Coronary artery (tissue), 2 donors: ENCODE data around the gene SEMA3C.

ENCODE experiments used
- DNase-seq: peaks from one replicate; pipeline ENCODE4 v3.0.0-alpha.2; 2017; ENCODE audit warnings: low spot score
- H3K27ac ChIP-seq, 2 donors: fragments of 200-600 bp; sonication (generic); one replicate each; pipeline ENCODE4 v1.5.1; 2016 to 2019
- H3K4me3 ChIP-seq: fragments of 200-600 bp; sonication (generic); 2 replicates; pipeline ENCODE4 v1.5.1; 2016; ENCODE audit warnings: mild to moderate bottlenecking, moderate library complexity
- TF ChIP-seq, protein P1 (sequence below): fragments of 200-600 bp; sonication (generic); IDR thresholded peaks from one replicate; pipeline ENCODE4 v1.5.1; 2019; ENCODE audit warnings: antibody characterized with exemption

The SEMA3C gene

DNA sequence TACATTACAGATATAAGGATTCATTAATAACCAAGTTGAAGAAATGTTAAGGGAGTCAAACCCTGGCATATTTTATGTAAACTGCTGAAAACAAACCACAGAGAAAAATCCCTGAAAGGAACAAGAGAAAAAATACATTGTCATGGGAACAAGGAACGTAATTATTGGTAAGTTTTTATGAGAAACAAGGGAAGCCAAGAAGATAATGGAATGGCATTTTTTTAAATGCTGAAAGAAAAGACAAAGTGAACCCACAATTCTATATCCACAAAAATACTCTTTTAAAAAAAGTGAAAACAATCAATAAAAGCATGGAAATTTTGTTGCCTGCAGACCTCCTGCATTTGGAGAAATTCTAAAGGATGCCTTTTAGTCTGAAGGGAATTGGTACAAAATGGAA lies 144.0 kb downstream of the SEMA3C start:
- no peak overlapping the region for H3K4me3 ChIP-seq
- H3K27ac ChIP-seq = no peak overlapping the region
- no peak for DNase-seq
- TF ChIP-seq, protein P1, sequence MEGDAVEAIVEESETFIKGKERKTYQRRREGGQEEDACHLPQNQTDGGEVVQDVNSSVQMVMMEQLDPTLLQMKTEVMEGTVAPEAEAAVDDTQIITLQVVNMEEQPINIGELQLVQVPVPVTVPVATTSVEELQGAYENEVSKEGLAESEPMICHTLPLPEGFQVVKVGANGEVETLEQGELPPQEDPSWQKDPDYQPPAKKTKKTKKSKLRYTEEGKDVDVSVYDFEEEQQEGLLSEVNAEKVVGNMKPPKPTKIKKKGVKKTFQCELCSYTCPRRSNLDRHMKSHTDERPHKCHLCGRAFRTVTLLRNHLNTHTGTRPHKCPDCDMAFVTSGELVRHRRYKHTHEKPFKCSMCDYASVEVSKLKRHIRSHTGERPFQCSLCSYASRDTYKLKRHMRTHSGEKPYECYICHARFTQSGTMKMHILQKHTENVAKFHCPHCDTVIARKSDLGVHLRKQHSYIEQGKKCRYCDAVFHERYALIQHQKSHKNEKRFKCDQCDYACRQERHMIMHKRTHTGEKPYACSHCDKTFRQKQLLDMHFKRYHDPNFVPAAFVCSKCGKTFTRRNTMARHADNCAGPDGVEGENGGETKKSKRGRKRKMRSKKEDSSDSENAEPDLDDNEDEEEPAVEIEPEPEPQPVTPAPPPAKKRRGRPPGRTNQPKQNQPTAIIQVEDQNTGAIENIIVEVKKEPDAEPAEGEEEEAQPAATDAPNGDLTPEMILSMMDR = no peak

DNA sequence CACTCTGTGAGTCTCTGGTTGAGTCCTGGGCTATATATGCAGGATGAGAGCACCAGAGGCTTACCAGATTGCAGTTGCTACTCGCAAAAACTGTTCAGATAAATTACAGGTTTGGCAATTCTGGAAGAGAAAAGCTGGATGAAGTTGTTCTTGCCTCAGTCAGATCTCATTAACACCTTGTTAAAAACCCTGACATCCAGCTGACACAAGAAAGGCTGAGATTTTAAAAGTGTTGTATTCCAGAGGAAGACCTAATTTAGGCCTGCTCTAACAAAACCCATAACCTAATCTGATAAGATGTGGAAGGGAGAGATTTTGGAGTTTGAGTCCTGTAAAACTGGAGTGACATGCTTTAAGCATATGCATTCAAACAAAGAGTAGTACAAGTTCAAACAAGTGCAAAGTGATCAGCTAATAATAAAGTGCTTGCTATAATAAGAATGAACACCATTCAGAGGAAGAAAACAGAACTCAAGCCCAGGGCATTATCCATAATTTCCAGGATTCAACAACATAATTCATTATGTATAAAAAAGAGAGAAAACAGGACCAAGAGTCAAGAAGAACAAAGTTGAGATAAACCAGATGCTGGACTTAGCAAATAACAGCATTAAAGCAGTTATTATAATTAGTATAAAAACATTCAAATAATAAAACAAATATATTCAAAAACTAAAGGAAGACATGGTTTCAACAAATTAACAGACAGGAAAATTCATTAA lies 144.9 kb downstream of the SEMA3C start:
- Histone ChIP-seq H3K4me3 (no peak overlapping the region), H3K27ac (no peak overlapping the region)
- DNase-seq = no peak
- TF ChIP-seq, protein P1 = no peak

DNA sequence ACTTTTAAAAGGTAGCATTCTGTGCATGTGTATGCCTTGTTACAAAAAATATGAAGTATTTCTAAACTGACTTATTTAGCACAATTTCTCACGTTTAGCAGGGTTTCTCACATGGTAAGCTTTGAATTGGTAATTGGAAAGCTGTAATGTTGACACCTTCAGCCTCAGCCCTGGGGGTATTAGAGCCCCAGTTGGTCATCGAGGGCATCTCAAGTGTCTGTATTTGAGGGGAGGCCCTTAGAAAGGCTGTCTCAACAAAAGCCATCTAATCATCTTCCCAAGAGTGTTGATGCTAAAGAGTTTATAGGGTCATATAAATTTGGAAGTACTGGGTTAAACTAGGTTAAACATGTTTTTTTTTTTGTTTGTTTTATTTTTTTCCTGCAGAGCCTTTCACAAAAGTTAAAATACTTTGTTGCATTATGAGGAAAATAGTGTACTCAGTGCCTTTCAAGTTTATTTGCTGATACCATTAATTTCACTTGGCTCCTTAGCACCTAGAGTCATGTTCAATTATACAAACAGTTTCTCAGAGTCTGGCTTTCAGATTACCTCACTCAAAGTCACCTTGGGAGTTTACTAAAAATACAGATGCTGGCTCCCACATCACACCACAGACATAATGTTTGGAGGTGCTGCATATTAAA lies 146.4 kb downstream of the SEMA3C start:
- TF ChIP-seq, protein P1 = no peak
- H3K27ac ChIP-seq = no peak overlapping the region
- no peak for DNase-seq
- H3K4me3 ChIP-seq = no peak overlapping the region

DNA sequence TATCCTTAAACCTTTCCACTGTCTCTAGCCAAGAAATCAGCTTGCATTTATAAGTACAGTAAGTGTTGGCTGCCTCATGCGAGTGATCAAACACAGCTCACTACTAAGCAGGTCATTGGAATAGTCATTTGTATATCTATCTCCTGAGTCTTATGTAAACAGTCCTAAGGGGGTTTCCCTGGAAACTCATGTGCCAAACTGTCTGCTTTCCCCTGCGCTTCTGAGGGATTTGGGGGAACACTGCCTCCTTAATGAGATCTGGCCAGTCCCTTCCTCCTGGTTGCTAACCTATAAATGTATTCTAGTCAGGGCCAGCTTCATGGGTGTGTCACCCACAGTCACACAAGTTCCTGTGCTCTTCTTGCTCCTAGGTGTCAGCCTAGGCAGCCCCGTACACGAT lies 147.3 kb downstream of the SEMA3C start:
- TF ChIP-seq, protein P1 = no peak
- H3K27ac ChIP-seq = no peak overlapping the region
- DNase-seq = no peak
- no peak overlapping the region for H3K4me3 ChIP-seq

DNA sequence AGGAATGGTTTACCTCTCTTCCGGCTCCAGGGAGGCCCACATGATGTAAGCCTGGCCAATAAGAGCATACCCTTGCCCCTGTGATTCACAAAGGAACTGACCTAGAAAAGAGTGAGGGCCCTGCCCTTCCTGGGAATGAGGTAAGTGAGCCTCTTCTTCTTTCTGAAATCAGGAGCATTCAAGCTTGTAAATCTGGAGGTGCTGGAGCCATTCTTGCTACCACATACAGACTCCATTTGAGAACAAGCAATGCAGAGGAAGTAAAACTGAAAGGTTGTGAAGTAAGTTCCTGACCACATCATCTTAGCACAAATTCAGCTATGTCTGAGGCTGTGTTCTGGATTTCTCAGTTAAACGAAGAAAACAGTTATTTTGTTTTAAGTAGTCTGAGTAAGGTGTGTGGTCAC lies 148.2 kb downstream of the SEMA3C start:
- TF ChIP-seq, protein P1 = no peak
- H3K27ac ChIP-seq = no peak overlapping the region
- no peak for DNase-seq
- no peak overlapping the region for H3K4me3 ChIP-seq

DNA sequence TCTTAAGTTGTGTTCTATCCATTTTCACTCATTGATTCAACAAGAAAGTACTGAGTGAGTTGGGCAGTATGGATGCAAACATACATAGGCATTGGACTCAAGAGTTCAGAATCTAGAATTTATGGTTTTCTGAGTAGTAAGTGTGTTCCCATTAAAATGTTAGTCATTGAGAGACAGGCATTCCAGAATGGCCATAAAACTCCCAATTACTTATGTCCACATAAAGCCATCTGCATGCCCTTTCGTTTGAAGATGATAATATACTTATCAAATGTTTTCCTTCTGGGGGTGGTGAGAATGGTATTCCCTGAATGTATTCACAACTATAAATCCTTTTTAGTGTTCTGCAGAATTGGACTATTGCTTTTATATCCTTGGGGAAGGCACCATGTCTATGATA lies 148.8 kb downstream of the SEMA3C start:
- TF ChIP-seq, protein P1 = no peak
- no peak overlapping the region for H3K27ac ChIP-seq
- no peak overlapping the region for H3K4me3 ChIP-seq
- DNase-seq = no peak

DNA sequence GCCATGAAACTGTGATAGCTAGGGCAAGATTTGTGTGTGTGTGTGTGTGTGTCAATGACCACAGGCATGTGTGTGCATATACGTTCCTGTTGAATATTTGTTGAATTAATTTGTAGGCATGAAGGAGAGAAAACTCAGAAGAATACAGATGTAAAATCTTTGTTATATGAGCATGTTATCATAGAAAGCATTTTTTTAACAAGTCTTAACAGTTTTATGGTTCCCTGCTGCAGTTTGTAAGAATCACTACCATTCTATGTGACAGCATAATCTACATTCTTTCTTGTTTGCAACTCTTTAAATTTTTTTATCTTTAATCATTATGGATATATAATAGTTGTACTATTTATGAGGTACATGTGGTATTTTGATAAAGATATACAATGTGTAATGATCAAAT lies 150.1 kb downstream of the SEMA3C start:
- H3K4me3 ChIP-seq = no peak overlapping the region
- TF ChIP-seq, protein P1 = no peak
- H3K27ac ChIP-seq = no peak overlapping the region
- DNase-seq = no peak
